Measurements from ENCODE around the gene SH3PXD2A.

- no peak for TF ChIP-seq CTCF (conservative IDR thresholded peaks at IDR 0.05; ENCODE audit: low read depth, low read length)
- no peak for TF ChIP-seq POLR2A (IDR thresholded peaks at IDR 0.05; ENCODE audit: low read depth, low read length)
Observed at GRCh38 chr10:103843045-103843444, 12.3 kb downstream of the SH3PXD2A start.
